Ectodermal cell (in vitro differentiated cells): ENCODE data around the gene LRP2.
"Not testable (repeated sequence)": the region's sequence is repeated elsewhere in the genome, so short reads cannot be mapped to it uniquely, and the experiment has no call there.

ENCODE experiments used
- H3K27ac ChIP-seq: 2 replicates; pipeline ENCODE4 v1.7.0; 2013; ENCODE audit warnings: mild to moderate bottlenecking, low read depth, low read length; ENCODE audit not compliant: insufficient read depth, poor library complexity, severe bottlenecking
- H3K27me3 ChIP-seq: 2 replicates; pipeline ENCODE4 v1.7.0; 2013; ENCODE audit warnings: mild to moderate bottlenecking, low read length; ENCODE audit not compliant: insufficient read depth, control insufficient read depth, poor library complexity, severe bottlenecking
- H3K36me3 ChIP-seq: one replicate; pipeline ENCODE4 v1.7.0; 2013; ENCODE audit warnings: low read length; ENCODE audit not compliant: control insufficient read depth, insufficient read depth
- H3K4me1 ChIP-seq: one replicate; pipeline ENCODE4 v1.7.0; 2013; ENCODE audit warnings: low read length; ENCODE audit not compliant: control insufficient read depth, insufficient read depth
- H3K4me3 ChIP-seq: 2 replicates; pipeline ENCODE4 v1.7.0; 2013; ENCODE audit warnings: low read depth, low read length, control low read depth; ENCODE audit not compliant: insufficient read depth
- H3K9me3 ChIP-seq: 2 replicates; pipeline ENCODE4 v1.7.0; 2013; ENCODE audit warnings: mild to moderate bottlenecking, low read length, moderate library complexity; ENCODE audit not compliant: control insufficient read depth
- WGBS, 2 experiments: methylation state at CpG; one replicate each; pipeline ENCODE4 v1.1.7; 2013; ENCODE audit warnings: missing lambda C conversion rate in 2 of 2; 5-methylcytosine and 5-hydroxymethylcytosine counted together

Gene LRP2

GRCh38 chr2:169328785-169329184 lies 33.5 kb downstream of the LRP2 start:
- Histone ChIP-seq H3K36me3 (peaks cover 8% of the 10 kb centered on the region), H3K4me1 (peaks cover 7% of the 10 kb centered on the region), H3K9me3 (peaks cover 2% of the 10 kb centered on the region), H3K4me3 (no peak overlapping the region), H3K27me3 (no peaks in the 10 kb centered on the region), H3K27ac (no peak overlapping the region)
- WGBS, 2 experiments = 93 to 97% methylated on average over 3 of the region's 3 CpGs

- not testable (repeated sequence) for H3K27ac ChIP-seq, H3K27me3 ChIP-seq, H3K4me3 ChIP-seq, H3K36me3 ChIP-seq, H3K9me3 ChIP-seq
- 94 to 98% methylated on average over 9 to 14 of the region's 33 CpGs for WGBS, 2 experiments
- peaks cover 11% of the 10 kb centered on the region for H3K4me1 ChIP-seq
Measured at GRCh38 chr2:169327837-169328236, 34.5 kb downstream of the LRP2 start.

GRCh38 chr2:169325886-169326285 lies 36.4 kb downstream of the LRP2 start:
- H3K27ac ChIP-seq, H3K4me3 ChIP-seq, H3K9me3 ChIP-seq, H3K36me3 ChIP-seq, H3K27me3 ChIP-seq: not testable (repeated sequence)
- H3K4me1 ChIP-seq = peaks cover 11% of the 10 kb centered on the region
- WGBS, 2 experiments = no CpG with 5 or more reads among the region's 4 CpGs

- Histone ChIP-seq H3K4me3 (no peak overlapping the region), H3K9me3 (peaks cover 2% of the 10 kb centered on the region), H3K27ac (no peak overlapping the region), H3K4me1 (peaks cover 5% of the 10 kb centered on the region), H3K27me3 (no peaks in the 10 kb centered on the region), H3K36me3 (peaks cover 13% of the 10 kb centered on the region)
- 79 to 86% methylated on average over 4 of the region's 5 CpGs for WGBS, 2 experiments
Measured at GRCh38 chr2:169324581-169325260, 37.6 kb downstream of the LRP2 start.

GRCh38 chr2:169323841-169324240 lies 38.5 kb downstream of the LRP2 start:
- H3K4me3 ChIP-seq = no peak overlapping the region
- H3K27ac ChIP-seq = peak overlapping the region; percentile 4
- peaks cover 2% of the 10 kb centered on the region for H3K9me3 ChIP-seq
- H3K4me1 ChIP-seq = peaks cover 5% of the 10 kb centered on the region
- peaks cover 12% of the 10 kb centered on the region for H3K36me3 ChIP-seq
- 90 to 94% methylated on average over 2 of the region's 2 CpGs for WGBS, 2 experiments
- no peaks in the 10 kb centered on the region for H3K27me3 ChIP-seq

GRCh38 chr2:169320561-169320960 lies 41.8 kb downstream of the LRP2 start:
- no peak overlapping the region for H3K4me3 ChIP-seq
- H3K4me1 ChIP-seq = peaks cover 5% of the 10 kb centered on the region
- no peaks in the 10 kb centered on the region for H3K9me3 ChIP-seq
- WGBS, 2 experiments = 94 to 97% methylated on average over 5 of the region's 6 CpGs
- peaks cover 36% of the 10 kb centered on the region for H3K36me3 ChIP-seq
- H3K27ac ChIP-seq = no peak overlapping the region
- no peaks in the 10 kb centered on the region for H3K27me3 ChIP-seq

- H3K36me3 ChIP-seq = peaks cover 57% of the 10 kb centered on the region
- H3K27ac ChIP-seq = no peak overlapping the region
- no peaks in the 10 kb centered on the region for H3K4me1 ChIP-seq
- no peaks in the 10 kb centered on the region for H3K9me3 ChIP-seq
- WGBS, 2 experiments = 95 to 99% methylated on average over 3 of the region's 3 CpGs
- H3K4me3 ChIP-seq = no peak overlapping the region
- H3K27me3 ChIP-seq = no peaks in the 10 kb centered on the region
Measured at GRCh38 chr2:169315357-169315756, 47.0 kb downstream of the LRP2 start.

- peaks cover 20% of the 10 kb centered on the region for H3K36me3 ChIP-seq
- H3K4me3 ChIP-seq, H3K27me3 ChIP-seq, H3K4me1 ChIP-seq, H3K27ac ChIP-seq, H3K9me3 ChIP-seq: not testable (repeated sequence)
- 94 to 96% methylated on average over 5 of the region's 5 CpGs for WGBS, 2 experiments
Measured at GRCh38 chr2:169308349-169308748, 54.0 kb downstream of the LRP2 start.

- 88 to 98% methylated on average over 2 of the region's 4 CpGs for WGBS, 2 experiments
- Histone ChIP-seq H3K4me1 (peaks cover 33% of the 10 kb centered on the region), H3K36me3 (peaks cover 15% of the 10 kb centered on the region)
- H3K27ac ChIP-seq, H3K9me3 ChIP-seq, H3K4me3 ChIP-seq, H3K27me3 ChIP-seq: not testable (repeated sequence)
Measured at GRCh38 chr2:169304689-169305088, 57.6 kb downstream of the LRP2 start.

GRCh38 chr2:169303579-169304305 lies 58.6 kb downstream of the LRP2 start:
- H3K27me3 ChIP-seq = no peaks in the 10 kb centered on the region
- WGBS, 2 experiments = 78 to 86% methylated on average over 4 of the region's 4 CpGs

More at GRCh38 chr2:169303579-169304305, 58.6 kb downstream of the LRP2 start:
- Histone ChIP-seq H3K36me3 (peaks cover 15% of the 10 kb centered on the region), H3K4me3 (no peak overlapping the region), H3K4me1 (peaks cover 39% of the 10 kb centered on the region), H3K27ac (no peak overlapping the region), H3K9me3 (no peaks in the 10 kb centered on the region)
